Measurements from ENCODE around the gene SMAD1.
"Not testable (repeated sequence)": the region's sequence is repeated elsewhere in the genome, so short reads cannot be mapped to it uniquely, and the experiment has no call there.

SMAD1 gene

GRCh38 chr4:145530662-145531061, 49.0 kb downstream of the SMAD1 start:
- DNase-seq: no peak

GRCh38 chr4:145531223-145531622, 49.6 kb downstream of the SMAD1 start:
- DNase-seq: no peak

- DNase-seq: no peak
Measured at GRCh38 chr4:145531859-145532258, 50.2 kb downstream of the SMAD1 start.

- no peak for DNase-seq
Measured at GRCh38 chr4:145533001-145533400, 51.3 kb downstream of the SMAD1 start.

GRCh38 chr4:145533415-145533814, 51.8 kb downstream of the SMAD1 start:
- not testable (repeated sequence) for DNase-seq

GRCh38 chr4:145533961-145534360, 52.3 kb downstream of the SMAD1 start:
- no peak for DNase-seq

GRCh38 chr4:145535202-145535601, 53.5 kb downstream of the SMAD1 start:
- no peak for DNase-seq

- no peak for DNase-seq
Measured at GRCh38 chr4:145536044-145536443, 54.4 kb downstream of the SMAD1 start.

GRCh38 chr4:145538596-145538995, 56.9 kb downstream of the SMAD1 start:
- DNase-seq: no peak

- no peak for DNase-seq
Measured at GRCh38 chr4:145539671-145540070, 58.0 kb downstream of the SMAD1 start.

- DNase-seq: no peak
Measured at GRCh38 chr4:145540235-145540634, 58.6 kb downstream of the SMAD1 start.

- no peak for DNase-seq
Measured at GRCh38 chr4:145541346-145541745, 59.7 kb downstream of the SMAD1 start.

GRCh38 chr4:145545031-145545430, 63.4 kb downstream of the SMAD1 start:
- DNase-seq: no peak

GRCh38 chr4:145545538-145546174, 64.0 kb downstream of the SMAD1 start:
- no peak for DNase-seq

- DNase-seq: no peak
Measured at GRCh38 chr4:145546175-145546915, 64.7 kb downstream of the SMAD1 start.

- no peak for DNase-seq
Measured at GRCh38 chr4:145551660-145552059, 70.0 kb downstream of the SMAD1 start.

- DNase-seq: no peak
Measured at GRCh38 chr4:145552181-145552822, 70.6 kb downstream of the SMAD1 start.

GRCh38 chr4:145553375-145553774, 71.7 kb downstream of the SMAD1 start:
- no peak for DNase-seq

GRCh38 chr4:145554691-145555090, 73.0 kb downstream of the SMAD1 start:
- no peak for DNase-seq

- DNase-seq: peak in 2 of 4 experiments; percentile 2
Measured at GRCh38 chr4:145557720-145558119, 76.1 kb downstream of the SMAD1 start.

GRCh38 chr4:145563293-145563985, 81.8 kb downstream of the SMAD1 start:
- DNase-seq: no peak

GRCh38 chr4:145564540-145564939, 82.9 kb downstream of the SMAD1 start:
- no peak for DNase-seq

GRCh38 chr4:145565328-145565727, 83.7 kb downstream of the SMAD1 start:
- DNase-seq: no peak
